HG03025 (cell line): ENCODE data around the gene ATP8B4.
"Not testable (repeated sequence)": the region's sequence is repeated elsewhere in the genome, so short reads cannot be mapped to it uniquely, and the experiment has no call there.

Experiments used
- ATAC-seq: cut with Tn5 transposase; IDR thresholded peaks from one replicate; pipeline ENCODE4 v1.9.1; 2021; ENCODE audit warnings: mild to moderate bottlenecking, moderate library complexity; ENCODE audit not compliant: unreplicated experiment, low FRiP score

The ATP8B4 gene

DNA sequence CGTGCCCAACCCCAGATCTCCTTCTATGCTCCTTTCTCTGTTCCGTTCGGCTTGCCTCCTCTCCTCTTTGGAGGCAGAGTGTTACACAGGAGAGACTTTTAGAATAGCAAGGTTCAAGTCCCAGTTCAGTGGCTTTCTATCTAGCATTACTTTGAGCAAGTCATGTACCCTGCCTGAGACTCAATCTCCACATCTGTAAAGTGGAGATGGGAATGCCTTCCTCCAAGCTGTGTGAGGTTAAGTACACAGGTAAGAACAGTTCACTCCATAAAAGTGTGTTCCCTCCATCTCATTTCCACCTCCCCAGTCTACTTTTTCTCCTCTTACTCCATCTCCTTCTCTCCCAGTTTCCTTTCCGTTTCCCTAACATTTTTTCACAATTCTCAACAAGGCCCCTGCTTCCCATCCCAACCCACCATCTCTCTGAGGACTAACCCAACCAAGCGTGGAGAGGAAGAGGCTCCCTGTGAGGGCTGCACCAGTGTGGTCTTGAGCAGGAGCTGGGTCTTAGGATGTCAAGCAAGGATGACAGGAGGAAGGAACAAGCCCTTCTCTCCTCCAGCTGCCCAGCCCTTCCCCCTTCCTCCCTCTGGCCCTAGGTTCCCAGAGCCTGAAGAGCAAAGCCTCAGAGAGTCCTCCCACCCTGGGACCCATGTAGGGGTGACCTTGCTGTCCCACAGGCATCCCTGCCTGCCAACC, 6.4 kb downstream of the ATP8B4 start:
- no peak for ATAC-seq

DNA sequence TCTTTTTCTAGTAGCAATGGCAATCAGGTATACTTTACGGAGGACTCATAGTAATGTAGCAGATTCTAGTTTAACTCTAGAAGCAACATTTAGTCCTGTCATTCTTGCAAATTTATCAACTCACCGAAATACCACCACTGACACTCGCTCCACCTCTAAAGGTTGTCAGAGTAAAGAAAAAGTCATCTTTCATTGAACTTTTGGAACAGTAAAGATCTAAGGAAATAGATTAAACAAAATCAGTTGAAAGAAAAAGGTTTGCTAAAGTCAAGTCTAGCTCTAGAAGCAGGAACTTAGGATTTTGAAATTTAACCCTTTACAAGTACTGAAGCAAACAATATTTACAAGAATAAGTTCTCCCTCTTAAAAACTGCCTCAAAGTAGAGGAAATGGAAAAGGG, 8.7 kb downstream of the ATP8B4 start:
- no peak for ATAC-seq

DNA sequence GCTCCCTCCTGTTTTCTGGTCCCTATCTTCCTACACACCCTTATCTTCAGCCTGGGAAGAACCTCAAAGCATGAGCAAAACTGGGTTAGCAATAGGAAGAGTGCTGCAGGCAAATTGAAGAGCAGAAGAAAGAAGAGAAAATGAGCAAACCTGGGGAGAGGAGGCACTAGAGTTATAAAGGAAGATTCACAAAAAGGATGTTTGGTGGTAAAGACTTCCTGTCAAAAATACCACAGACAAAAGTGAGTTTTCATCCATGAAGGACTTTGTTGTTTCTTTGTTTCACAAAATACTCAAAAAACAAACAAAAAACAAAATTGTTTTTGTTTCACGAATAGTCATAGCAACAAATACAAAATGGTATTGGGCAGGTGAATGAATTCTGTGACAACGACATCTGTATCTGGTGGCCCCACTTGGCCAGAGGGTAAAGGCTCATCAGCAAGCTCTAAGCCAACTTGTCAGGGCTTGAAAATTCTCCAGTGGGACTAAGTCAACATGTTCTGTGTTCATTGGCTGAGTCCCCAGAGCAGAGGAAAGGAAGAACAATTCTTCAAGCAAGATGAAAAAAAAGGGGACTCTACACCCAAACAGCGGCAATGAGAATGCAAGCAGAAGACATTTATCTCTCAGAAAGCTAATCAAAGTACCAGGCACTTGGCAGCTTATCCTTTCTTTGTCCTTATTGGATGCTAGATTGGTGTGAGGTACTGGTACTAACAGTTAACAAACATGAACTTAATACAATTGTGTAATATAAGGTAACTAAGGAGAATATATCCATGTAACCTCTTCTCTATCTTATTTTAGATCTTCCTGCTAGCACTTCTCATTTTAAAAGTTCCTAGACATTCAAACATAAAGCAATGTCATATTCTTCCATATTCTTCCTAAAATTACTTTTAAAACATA, 9.7 kb downstream of the ATP8B4 start:
- ATAC-seq, result no peak

DNA sequence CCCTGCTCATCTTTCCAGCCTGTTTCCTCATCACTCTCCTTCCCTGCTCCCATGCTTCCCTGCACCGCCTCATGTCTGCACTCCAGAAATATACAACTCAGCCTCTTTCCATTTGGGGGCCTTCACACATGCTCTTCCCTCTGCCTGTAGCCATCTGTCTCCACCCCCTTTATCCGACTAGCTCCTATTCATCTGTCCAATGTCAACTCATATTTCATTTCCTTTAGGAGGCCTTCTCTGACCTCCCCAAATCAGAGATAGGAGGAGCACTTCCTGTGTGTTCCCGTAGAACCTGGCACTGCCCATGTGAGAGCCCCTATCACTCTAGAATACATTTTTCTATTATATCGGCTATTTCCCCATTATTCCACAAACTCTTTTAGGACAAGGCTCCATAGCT, 10.6 kb downstream of the ATP8B4 start:
- no peak for ATAC-seq

DNA sequence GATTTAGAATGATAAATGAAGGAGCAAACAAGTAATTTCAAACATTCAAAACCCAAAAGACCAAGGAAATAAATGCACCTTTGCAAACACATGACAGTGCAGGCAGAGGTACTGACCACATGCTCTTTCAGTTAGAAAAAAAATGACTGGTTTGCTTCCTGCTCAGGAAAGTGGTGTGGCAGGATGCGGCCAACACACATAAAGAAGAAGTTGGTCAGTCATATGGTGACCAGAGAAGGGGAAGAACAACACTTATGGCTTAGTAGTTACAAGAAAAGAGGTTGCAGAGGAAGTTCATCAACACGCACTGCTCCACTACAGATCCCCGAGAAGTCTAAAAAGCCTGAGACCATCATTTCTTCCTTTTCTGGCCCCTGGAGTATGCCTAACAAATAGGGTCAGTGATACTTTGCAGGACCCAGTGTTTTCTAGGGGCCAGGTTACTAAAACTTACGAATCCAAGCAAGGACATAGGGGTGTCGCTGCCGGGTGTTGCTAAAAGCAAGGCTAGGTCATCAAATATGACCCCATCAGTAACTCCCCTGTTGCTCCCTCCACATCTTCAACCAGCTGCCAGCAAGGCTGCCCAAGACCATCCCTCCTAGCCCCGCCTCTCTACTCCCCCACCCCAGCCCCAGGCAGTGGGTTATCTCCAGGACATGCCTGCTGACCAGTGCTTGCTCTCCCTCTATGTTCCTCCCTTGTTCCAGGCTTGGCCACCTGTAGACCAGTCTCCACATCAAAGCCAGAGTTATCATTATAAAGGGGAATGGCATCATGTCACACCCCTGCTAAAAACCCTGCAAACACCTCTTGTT, 11.2 kb downstream of the ATP8B4 start:
- ATAC-seq, result peak; percentile 90

DNA sequence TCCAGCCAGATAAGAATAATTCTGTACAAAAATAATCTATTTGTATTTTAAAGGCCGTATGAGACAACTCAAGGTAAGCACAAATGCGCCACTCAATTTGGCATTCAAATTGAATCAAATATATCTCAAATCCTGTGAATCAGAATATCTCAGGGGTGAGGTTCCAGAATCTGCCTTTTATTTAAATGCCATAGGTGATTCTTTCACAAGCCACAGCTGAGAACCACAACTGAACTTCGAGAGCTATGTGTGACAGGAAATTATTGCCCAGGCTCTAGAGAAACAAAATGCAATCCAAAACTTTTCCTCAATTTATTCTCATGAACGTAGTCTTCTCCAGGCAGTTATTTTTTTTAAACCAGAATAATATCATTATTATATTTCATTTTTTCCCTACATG, 11.9 kb downstream of the ATP8B4 start:
- no peak for ATAC-seq

DNA sequence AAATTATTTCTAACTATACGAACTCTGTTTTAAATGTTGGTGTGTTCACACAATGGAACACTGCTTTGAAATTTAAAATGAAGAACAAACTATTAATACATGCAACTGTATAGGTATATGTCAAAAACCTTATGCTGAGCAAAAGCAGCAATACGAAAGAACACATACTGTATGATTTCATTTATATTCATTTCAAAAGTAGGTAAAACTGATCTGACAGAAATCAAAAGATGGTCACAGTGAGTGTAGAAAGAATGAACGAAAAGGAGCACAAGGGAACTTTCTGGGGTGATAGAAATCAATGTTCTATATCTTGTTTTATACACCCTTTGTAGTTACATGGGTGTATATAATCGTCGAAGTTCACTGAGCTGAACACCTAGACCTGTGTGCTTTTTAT, 12.6 kb downstream of the ATP8B4 start:
- no peak for ATAC-seq

DNA sequence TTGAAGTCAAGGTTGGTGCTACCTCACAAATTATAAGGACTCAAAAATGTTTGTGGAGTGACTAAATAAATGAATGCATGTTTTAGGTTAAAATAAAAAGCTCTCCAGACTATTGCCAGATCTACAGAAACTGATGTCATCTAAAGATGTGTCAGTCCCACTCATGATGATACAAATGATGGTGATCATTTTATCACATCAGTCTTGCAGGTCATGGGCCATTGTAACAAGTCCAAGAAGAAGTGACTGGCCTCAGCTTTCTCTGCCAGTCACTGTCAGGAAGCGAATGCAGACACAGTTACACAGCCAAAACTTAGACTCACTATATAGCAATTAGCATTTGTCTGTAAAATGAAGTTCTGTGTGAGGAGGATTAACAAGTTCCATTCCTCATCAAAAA, 18.5 kb downstream of the ATP8B4 start:
- ATAC-seq, result no peak

DNA sequence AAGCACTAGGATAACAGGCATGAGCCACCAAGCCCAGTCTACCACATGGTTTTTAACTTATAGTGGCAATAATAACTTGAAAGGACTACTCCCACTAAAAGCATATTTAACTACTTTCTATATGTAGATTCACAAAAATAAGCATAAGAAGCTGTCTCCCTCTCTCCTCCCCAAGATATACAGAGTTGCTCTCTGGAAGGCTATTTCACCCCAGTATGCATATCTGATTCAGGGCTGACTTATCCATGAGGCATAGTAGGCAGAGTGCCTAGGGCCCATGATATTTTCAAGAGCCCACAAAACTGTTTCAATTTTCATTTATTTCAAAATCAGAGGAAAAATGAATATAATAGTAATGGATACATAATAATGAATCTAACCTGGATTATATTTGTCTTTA, 20.5 kb downstream of the ATP8B4 start:
- no peak for ATAC-seq

DNA sequence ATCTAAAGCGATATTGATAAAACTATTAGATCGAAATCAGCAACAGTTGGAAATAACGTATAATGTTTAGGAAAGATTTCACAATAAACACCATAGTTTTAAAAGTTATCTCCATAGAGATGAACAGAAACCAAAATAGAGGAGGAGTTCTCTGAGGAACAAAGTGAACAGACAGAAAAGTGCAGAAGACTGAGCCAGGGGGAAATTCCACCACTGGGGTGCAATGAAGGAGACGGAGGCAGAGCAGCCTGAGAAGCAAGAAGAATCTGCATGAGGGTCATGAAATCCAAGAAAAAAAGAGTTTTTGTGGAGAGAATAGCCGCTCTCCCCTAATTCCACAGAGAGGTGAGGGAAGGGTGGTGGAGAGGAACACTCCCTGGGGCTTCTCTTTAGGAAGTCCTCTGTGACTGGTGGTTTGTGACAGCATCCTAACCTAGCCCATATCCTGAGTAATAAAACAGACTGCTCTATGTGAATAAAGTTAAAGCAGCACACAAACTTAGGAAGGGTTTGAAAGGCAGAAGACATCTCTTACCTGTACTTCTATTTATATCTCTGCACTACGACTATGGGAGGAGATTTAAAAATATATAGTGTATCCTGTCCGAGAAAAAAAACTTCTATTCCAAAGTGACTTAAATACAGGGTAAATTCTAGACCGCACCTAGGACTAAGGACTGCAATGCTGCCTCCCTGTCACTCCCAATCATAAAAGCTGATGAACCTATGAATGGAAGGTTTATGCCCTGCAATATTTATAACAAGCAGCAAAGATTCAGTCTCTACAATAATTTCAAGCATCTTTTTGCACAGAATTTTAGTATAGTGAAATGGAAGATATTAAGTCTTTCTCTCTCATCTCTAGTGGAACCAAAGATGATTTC, 22.9 kb downstream of the ATP8B4 start:
- no peak for ATAC-seq

DNA sequence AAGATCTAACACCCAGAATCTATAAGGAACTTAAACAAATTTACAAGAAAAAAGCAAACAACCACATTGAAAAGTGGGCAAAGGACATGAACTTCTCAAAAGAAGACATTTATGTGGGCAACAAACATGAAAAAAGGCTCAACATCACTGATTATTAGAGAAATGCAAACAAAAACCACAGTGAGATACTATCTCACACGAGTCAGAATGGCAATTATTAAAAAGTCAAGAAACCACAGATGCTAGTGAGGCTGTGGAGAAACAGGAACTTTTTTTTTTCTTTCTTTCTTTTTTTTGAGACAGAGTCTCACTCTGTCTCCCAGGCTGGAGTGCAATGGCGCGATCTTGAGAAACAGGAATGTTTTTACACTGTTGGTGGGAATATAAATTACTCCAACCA, 29.6 kb downstream of the ATP8B4 start:
- ATAC-seq, result not testable (repeated sequence)

DNA sequence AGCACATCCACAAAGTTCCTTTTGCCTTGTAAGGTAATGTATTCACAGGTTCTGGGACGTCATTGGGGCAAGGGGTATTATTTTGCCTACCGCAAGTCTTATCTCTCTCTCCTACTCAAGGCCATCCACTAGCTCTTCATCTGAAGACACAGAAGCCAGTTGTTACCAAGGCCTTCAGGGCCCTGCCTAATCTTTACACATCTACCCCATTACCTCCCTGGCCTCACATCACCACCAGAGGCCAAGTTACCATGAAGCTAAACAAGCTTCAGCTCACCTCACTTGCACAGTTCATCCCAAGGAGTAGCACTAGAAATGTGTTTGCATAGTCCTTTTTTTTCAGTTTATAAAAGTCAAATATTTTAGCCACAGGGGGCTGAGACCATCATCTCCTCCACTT, 34.1 kb downstream of the ATP8B4 start:
- ATAC-seq, result no peak

DNA sequence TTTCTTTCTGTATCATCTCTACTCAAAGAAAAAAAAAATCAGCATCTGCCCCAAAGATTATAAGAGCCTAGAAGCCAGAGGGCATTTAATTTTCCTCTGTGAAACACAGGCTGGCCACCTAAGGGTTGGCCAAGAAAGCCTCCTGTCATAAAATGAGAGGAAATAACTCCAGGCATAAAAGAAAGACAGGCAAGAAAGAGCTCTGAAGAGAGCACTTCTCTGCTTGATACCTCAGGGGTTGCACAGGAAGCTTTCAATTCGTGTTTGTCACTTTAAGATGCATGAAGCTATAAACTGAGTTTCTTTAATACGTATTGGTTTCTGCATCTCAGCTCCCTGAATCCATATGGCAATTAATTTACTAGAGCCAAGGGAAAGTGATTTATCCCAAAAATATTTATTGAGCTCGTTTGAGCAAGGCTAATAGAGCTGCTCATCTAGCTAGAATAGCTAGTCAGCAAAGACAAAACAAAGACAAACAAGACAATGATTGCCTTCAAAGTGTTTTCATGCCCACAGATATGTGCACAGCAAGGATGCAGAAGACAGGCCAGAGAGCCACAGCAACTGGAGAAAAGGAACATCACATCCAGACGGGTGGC, 35.5 kb downstream of the ATP8B4 start:
- no peak for ATAC-seq

DNA sequence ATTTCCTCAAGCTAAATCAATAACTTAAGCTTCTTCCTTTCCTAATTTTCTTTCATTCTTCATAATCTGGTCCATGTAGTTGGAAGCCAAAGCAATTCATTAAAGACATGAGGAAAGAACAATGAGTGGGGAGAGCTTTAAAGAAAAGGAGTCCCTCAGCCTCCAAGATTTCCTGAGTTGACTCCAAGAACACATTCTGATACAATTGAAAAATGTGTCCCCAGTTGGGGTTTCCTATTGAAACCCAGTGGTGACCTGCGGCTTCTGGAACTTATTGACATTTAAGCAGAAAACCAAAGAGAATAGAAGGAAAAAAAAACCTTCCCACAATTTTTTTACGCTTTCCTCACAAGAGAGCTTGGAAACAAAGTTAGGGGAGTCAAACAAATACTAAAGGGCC, 37.0 kb downstream of the ATP8B4 start:
- no peak for ATAC-seq

DNA sequence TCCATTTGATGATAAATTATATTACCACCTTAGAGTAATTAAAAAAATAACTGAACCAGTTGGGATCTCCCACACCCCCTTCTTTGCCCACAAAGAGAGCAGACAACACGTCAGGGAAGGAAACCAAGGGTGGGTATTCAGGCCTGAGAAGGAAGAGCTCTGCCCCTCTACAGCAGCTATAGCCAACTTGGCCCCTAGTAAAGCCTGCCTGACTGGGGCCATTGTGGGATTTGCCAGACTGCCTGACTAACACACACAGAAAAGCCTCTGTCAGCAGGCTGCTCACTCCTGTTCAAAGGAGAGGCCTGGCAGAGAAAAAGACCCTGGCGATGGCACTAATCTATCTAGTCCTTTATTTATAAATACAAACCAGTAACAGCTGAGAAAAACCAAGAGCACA, 41.4 kb downstream of the ATP8B4 start:
- ATAC-seq, result no peak

DNA sequence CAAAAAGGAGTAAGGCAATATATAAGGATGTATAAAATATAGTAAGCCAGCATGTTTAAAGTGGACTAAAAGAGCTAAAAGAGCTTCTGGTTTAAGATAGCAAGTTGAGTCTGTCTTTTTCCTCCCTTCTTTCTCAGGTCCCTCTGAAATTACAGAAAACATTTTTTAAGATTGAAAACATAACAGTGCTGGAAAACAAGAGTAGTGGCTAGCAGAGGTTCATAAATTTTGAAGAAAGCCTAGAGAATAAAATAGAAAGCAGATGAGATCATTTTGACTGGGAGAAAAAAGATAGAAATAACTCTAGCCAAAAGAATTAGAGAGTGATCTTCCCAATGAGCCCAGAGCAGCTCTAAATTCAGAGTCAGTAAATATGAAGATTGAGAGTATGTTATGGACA, 41.9 kb downstream of the ATP8B4 start:
- no peak for ATAC-seq

DNA sequence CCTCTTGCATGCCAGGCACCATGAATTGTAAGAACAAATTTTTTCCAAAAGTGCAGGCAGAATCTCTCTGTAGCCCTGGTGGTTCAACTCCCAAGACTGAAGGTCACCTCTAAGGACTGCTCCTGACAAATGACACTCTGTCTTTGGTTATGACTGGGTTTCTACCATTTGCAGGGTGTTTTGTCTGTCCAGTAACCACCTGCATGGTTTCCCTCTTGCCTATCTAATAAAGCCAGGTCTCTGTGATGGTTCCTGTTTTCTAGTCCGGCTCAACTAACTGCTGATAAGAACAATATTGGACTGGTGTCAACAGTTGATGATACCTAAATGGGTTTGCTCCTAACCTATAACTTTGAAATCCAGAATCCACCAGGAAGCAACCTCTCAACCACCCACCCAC, 43.7 kb downstream of the ATP8B4 start:
- no peak for ATAC-seq

DNA sequence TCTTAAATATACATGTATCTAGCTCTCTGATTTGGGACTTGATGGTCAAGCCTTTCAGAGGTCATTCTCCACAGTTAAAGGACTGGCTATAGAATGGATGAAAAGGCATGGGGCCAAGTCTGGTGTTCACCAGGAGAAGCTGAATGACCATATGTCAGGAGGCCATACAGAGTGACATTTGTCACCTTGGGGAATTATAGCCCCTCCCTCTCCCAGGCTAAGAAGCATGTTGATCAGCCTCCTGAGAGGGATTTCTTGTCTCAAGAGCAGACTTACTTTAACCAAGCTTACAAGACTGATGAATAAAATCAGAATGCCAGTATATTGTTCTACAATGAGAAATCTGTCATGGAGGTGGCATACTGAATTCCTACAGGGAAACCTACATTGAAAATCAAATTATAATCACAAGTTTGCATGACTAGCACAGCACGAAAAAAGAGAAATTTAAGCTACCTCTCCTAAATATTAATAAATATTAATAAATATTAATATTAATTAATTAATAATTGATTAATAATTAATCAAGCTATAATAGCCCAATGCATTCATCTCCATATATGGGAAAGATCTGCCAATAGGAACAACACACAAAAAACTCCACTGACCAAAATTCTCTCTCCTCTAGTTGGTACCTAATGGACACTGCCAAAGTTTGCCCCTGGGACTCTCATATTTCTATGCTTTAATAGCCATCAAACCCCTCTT, 47.3 kb downstream of the ATP8B4 start:
- no peak for ATAC-seq

DNA sequence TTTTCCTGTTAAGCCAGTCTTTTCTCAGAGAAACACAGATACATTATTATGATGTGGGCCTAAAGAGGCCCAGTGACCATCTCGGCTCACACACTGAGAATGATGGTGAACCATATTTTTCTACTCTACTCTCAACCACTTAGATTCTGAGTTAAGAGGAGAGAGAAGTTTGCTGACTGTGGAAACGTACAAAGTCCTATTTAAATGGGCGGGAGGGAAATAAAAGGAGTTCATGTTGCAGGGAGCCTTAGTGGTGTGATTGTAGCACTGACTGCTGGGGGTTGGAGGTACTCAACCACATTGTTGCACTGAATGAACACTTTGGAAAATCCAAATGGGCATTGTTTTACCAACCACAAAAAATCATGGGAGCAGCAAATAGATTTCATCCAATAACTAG, 51.0 kb downstream of the ATP8B4 start:
- ATAC-seq, result no peak
